Loucy (cell line): ENCODE results near the gene UBE2O.

ENCODE experiments used
- CTCF ChIP-seq: fragments of 200-600 bp; sonication (generic); conservative IDR thresholded peaks from 2 replicates; pipeline ENCODE4 v1.5.1; 2014; ENCODE audit warnings: mild to moderate bottlenecking, antibody characterized with exemption, low read length
- EZH2phosphoT487 ChIP-seq: fragments of 200-600 bp; IDR thresholded peaks from 2 replicates; pipeline ENCODE4 v1.6.1; 2018; ENCODE audit warnings: antibody characterized with exemption, mild to moderate bottlenecking, moderate library complexity, borderline replicate concordance

GRCh38 chr17:76478730-76479514 is 26.0 kb upstream of the UBE2O start:
- TF ChIP-seq CTCF (no peak), EZH2phosphoT487 (no peak)
